ENCODE data around the gene CRACR2A.

- TF ChIP-seq CTCF (IDR thresholded peaks at IDR 0.05; ENCODE audit: low read depth, low read length): no peak
- TF ChIP-seq EZH2phosphoT487 (IDR thresholded peaks at IDR 0.05; ENCODE audit: low read depth): no peak
Observed at GRCh38 chr12:3730111-3730510, 22.8 kb downstream of the CRACR2A start.
